HG03469 (cell line): Measurements from ENCODE around the gene SLC38A3.

Source experiments
- ATAC-seq: cut with Tn5 transposase; IDR thresholded peaks from one replicate; pipeline ENCODE4 v1.9.1; 2021; ENCODE audit warnings: mild to moderate bottlenecking, moderate library complexity, moderate number of reproducible peaks; ENCODE audit not compliant: unreplicated experiment

SLC38A3 gene

GRCh38 chr3:50204804-50205412 is at the start of gene SLC38A3:
Gene SLC38A3, plus strand, starts transcription at chr3:50205271. Its CDS starts 8,929 bp downstream, at chr3:50214200.
- no peak for ATAC-seq

DNA sequence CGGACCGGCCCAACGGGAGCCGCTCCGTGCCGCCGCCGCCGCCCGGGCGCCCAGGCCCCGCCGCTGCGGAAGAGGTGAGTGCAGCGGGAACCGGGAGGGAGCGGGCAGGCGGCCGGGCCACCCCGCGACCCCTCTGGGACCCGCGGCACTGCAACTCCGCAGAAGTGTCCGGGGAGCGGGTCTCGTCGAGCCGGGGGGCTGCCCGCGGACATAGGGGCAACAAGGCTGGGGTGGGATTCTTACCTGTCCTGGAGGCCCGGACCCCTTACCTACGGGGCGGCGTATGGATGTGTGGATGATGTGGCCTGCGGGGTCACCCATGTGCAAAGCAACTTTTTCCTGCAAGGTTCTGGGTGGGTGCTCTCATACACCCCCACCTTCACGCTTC is 49.6 kb upstream of the SLC38A3 start:
- no peak for ATAC-seq

GRCh38 chr3:50155891-50156290 is 49.2 kb upstream of the SLC38A3 start:
- ATAC-seq, result no peak

- no peak for ATAC-seq
These were observed 48.2 kb upstream of the SLC38A3 start for GRCh38 chr3:50156549-50157493.

DNA sequence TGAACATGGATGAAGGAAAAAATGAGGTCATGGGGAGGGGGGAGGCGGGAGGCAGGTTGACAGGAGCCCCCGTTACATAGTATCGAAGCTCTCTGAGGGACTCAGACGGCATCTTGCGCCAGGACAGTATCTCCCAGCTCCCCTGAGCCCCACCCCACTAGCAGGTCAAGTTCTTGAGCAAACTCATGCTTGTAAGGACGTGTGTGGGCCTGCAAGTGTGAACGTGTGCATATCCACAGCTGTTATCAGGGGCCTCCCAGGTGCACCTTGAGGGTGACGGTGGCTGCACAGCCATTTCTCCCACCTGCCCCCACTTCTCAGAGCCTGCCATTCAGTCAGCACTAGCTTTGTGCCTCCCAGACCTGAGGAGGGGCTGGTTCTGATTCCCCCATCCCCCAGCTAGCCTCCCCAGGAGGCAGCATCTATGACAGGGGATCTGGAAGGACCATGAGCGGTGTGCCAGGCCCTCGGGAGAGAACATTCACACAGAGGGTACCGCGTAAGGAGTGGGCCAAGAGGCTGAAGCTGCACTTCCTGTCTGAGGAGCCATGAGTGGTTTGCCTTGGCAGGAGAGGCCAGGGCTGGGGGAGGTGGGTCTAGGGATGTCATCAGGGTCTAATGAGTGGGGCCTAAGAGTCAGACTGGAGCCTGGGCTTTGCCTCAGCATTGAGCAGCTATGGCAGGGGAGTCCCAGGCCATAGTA is 47.1 kb upstream of the SLC38A3 start:
- no peak for ATAC-seq

DNA sequence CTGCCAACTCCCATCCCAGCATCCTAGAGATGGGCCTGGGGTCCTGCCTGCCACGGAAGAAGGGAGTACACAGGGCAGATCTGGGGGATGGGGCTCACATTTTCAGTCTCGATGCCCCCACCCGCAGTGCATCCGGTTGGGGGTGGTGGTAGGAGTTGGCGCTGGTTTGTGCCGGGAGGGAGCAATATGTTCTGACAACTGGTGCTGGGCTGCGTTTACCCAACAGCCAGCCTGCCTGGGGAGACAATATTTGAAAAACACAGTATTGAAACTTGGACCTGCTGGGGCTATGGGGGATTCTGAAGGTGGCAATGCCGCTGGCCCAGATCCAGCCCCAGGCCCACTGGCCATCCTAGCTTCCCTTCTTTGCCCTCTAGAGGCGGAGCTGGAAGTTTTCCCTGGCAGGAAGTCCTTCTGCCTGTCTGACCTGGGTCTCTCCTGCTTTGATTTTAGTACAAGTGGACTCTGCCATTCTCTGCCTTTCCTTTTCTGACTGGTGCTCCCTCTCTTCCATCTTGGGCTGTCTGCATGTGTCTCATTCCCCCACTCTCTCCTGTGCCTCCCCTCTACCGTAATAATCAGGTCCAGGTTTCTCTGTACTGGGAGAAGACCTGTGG is 46.4 kb upstream of the SLC38A3 start:
- ATAC-seq, result no peak

DNA sequence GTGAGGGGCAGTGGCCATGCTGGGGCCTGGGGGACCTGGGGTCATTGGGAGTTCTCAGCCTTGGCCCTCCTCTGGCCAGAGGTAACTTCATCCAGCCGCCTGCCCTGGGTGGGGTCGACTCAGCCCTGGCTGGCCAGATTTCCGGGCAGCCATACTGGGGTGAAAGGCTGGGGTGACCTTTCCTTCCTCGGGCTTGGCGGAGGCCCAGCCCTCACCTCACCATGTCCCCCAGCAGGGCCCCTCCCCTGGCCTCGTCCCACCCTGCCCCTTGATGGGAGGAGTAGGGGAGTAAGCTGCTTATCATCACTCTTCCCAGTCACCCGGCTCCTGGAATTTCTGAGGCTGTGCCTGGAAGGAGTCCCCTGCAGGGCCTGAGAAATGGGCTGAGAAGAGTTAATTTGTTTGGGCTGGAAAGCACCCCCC is 44.5 kb upstream of the SLC38A3 start:
- no peak for ATAC-seq

GRCh38 chr3:50161320-50161719 is 43.8 kb upstream of the SLC38A3 start:
- no peak for ATAC-seq

- no peak for ATAC-seq
These were observed 42.8 kb upstream of the SLC38A3 start for GRCh38 chr3:50162034-50162883.

DNA sequence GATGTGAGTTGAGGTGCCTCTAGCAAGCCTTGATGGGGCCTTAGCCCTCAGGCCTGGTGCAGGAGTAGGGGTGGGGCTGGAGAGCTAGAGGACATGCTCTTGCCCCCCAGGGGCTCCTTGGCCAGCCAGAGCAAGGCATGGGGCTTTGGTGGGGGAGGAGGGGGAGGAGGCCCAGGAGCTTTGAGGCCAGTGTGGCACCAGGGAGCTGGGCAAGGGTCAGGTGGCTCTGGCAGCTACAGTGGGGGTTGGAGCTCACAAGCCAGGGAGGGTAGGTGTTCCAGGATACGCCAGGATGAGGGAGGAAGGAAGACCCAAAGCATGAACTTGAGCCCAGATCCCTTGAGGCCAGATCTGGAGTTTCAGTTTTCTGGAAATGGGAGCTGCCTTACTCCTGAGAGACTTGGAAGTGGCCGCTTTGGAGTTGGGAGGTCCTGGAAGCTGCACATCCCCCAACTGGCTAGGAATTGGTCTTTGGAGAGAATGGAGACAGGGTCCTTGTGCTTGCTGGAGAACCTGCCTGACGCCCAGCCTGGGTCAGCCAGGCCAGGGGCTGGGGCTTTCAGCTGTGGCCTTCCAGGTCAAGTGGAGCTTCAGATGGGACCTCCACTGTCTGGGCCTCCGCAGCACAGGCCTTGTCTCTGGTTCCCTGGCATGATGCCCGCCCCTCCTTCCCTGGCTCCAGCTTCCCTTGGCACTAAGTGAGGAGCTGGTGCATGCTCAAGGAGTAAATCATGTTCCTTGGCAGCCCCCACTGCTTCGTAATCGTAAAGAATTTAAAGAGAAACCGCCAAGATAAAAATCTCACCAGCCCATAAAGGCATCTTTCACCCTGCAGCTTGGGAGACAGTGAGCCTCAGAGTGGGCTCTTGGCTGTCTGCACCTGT is 41.3 kb upstream of the SLC38A3 start:
- ATAC-seq, result no peak

GRCh38 chr3:50164481-50164880 is 40.6 kb upstream of the SLC38A3 start:
- no peak for ATAC-seq

DNA sequence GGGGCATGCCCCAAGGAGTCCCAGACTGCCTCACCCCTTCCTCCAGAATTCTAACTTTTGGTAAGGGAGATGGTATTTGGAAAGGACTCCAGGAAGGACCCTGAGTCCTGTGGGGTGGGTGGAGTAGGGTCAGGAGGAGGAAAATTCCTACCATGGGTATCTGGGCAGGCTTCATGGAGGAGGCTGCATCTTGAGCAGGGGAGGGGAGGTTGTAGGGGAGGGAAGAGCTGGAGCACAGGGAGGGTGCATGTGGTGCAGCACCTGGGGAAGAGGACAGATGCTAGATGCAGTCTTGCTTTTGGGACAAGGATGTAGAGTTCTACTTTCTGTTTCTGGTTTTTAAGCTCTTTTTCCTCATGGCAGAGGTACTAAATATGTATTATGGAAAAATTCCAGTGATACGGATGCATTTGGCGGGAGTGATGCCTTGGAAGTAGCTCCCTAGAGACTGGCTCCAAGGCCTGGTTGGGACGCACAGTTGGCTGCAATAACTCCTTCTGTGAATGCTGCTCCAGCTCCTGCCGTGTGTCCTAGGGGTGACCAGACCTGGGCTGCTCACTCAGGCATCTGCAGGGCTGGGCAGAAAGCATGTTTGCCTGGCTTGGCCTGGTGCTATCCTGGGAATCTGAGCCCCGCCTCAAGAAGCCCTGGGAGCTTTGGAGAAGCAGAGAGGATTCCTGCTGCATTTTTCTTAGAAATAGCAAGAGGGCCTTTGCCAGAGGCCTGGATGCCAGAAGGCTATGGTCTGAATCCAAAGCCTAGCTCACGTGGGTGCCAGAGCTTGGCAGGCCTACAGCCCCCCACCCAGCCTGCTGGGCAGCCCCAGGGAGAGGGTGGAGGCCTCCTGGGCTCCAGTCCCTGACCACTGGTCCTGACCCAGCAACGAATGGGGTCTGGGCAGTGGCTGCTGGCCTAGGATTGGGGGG is 39.8 kb upstream of the SLC38A3 start:
- ATAC-seq, result no peak

DNA sequence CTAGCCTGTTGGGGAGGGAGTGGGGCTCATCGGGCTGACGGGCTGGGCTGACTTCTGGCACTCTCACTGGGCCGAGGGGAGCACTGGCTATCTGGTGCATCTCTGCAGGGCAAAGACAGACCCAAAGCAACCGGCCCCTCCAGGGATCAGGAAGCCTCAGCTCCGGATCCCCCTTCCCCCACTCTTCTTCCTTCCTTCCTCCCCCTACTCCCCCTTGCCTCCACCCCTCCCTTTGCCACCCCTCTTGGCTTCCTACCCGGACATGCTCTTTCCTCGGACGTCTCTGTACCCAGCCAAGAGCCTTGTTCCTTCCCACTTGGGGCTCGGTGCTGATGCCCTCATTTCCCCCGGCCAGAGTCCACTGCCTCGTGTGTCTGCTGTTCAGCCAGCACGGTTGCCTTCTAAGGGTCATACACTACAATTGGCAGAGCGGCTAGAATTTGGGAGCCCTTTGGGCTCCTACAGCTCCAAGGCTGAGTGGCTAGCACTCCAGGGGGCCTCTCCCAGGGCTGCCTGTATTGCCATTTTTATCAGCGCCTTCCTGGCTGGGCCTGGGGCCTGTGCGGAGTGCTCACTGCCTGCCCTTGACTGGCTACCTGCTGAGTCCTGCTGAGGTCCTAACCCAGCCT is 39.0 kb upstream of the SLC38A3 start:
- no peak for ATAC-seq

GRCh38 chr3:50166620-50167019 is 38.5 kb upstream of the SLC38A3 start:
- no peak for ATAC-seq

GRCh38 chr3:50167069-50167840 is 37.8 kb upstream of the SLC38A3 start:
- ATAC-seq, result no peak

- ATAC-seq, result no peak
These were observed 37.2 kb upstream of the SLC38A3 start for GRCh38 chr3:50167841-50168209.

DNA sequence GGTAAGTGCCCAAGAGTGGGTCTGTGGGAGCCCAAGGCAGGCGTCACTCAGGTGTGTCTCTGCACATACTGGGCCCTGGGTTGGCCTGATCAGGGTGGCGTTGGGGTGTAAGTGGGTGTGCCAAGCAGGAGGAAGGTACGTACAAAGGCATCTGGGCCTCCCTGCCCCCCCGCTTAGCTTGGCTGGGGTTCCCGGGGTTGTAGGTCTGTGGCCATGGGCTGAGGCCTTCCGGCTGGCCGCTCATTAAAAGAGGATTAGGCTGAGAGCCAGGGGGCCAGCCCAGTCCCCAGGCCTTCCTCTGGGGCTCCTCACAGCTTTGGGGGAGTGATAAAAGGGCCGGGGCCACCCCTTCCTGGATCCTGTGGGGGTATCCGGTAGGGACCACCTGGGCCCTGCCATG is 36.7 kb upstream of the SLC38A3 start:
- no peak for ATAC-seq
